ENCODE measurements around the gene MACO1.
A peak's percentile ranks its signal among the peaks of the same experiment; 100 is the strongest.

Gene MACO1

GRCh38 chr1:25484096-25484495, 53.4 kb downstream of the MACO1 start:
- no peak for ATAC-seq
- H3K4me1 Mint-ChIP-seq, result peaks cover 4% of the 10 kb centered on the region
- no peak overlapping the region for H3K4me3 Mint-ChIP-seq
- H3K9me3 Mint-ChIP-seq, result no peaks in the 10 kb centered on the region
- no peak for DNase-seq
- peaks cover 2% of the 10 kb centered on the region for H3K36me3 Mint-ChIP-seq (ENCODE audit: low read depth)
- H3K27me3 Mint-ChIP-seq, result no peaks in the 10 kb centered on the region
- no peak overlapping the region for H3K27ac Mint-ChIP-seq

GRCh38 chr1:25484533-25484932, 53.8 kb downstream of the MACO1 start:
- H3K36me3 Mint-ChIP-seq (ENCODE audit: low read depth), result peaks cover 4% of the 10 kb centered on the region
- H3K27ac Mint-ChIP-seq, result peak overlapping the region; percentile 15
- H3K27me3 Mint-ChIP-seq, result no peaks in the 10 kb centered on the region
- H3K4me1 Mint-ChIP-seq, result peaks cover 4% of the 10 kb centered on the region
- no peak overlapping the region for H3K4me3 Mint-ChIP-seq
- DNase-seq (no peak), ATAC-seq (no peak)
- H3K9me3 Mint-ChIP-seq, result no peaks in the 10 kb centered on the region

GRCh38 chr1:25485536-25486411, 55.1 kb downstream of the MACO1 start:
- DNase-seq, result no peak
- Mint-ChIP-seq H3K9me3 (no peaks in the 10 kb centered on the region), H3K4me3 (no peak overlapping the region), H3K36me3 (ENCODE audit: low read depth) (peaks cover 10% of the 10 kb centered on the region), H3K27me3 (no peaks in the 10 kb centered on the region), H3K27ac (no peak overlapping the region), H3K4me1 (peaks cover 4% of the 10 kb centered on the region)
- ATAC-seq, result no peak

GRCh38 chr1:25486602-25487001, 55.9 kb downstream of the MACO1 start:
- no peak overlapping the region for H3K27ac Mint-ChIP-seq
- no peak for ATAC-seq
- H3K36me3 Mint-ChIP-seq (ENCODE audit: low read depth), result peaks cover 14% of the 10 kb centered on the region
- DNase-seq, result no peak
- H3K9me3 Mint-ChIP-seq, result no peaks in the 10 kb centered on the region
- H3K4me3 Mint-ChIP-seq, result no peak overlapping the region
- peaks cover 4% of the 10 kb centered on the region for H3K4me1 Mint-ChIP-seq
- H3K27me3 Mint-ChIP-seq, result no peaks in the 10 kb centered on the region

- H3K27ac Mint-ChIP-seq, result no peak overlapping the region
- no peaks in the 10 kb centered on the region for H3K27me3 Mint-ChIP-seq
- no peak overlapping the region for H3K4me3 Mint-ChIP-seq
- no peak for ATAC-seq
- no peaks in the 10 kb centered on the region for H3K4me1 Mint-ChIP-seq
- DNase-seq, result peak; percentile 44
- H3K9me3 Mint-ChIP-seq, result no peaks in the 10 kb centered on the region
- H3K36me3 Mint-ChIP-seq (ENCODE audit: low read depth), result peaks cover 20% of the 10 kb centered on the region
Measured at GRCh38 chr1:25487628-25488027, 56.9 kb downstream of the MACO1 start.

- H3K36me3 Mint-ChIP-seq (ENCODE audit: low read depth), result peaks cover 30% of the 10 kb centered on the region
- H3K27me3 Mint-ChIP-seq, result no peaks in the 10 kb centered on the region
- no peaks in the 10 kb centered on the region for H3K4me1 Mint-ChIP-seq
- no peaks in the 10 kb centered on the region for H3K9me3 Mint-ChIP-seq
- no peak overlapping the region for H3K27ac Mint-ChIP-seq
- no peak for DNase-seq
- no peak overlapping the region for H3K4me3 Mint-ChIP-seq
- no peak for ATAC-seq
Measured at GRCh38 chr1:25492323-25492722, 61.6 kb downstream of the MACO1 start.

GRCh38 chr1:25494952-25495351, 64.3 kb downstream of the MACO1 start:
- Mint-ChIP-seq H3K27me3 (no peaks in the 10 kb centered on the region), H3K36me3 (ENCODE audit: low read depth) (peaks cover 23% of the 10 kb centered on the region), H3K27ac (no peak overlapping the region), H3K9me3 (no peaks in the 10 kb centered on the region), H3K4me1 (no peaks in the 10 kb centered on the region), H3K4me3 (no peak overlapping the region)
- DNase-seq (no peak), ATAC-seq (no peak)

- Mint-ChIP-seq H3K27me3 (no peaks in the 10 kb centered on the region), H3K27ac (no peak overlapping the region), H3K4me3 (no peak overlapping the region), H3K9me3 (no peaks in the 10 kb centered on the region), H3K4me1 (peaks cover 1% of the 10 kb centered on the region), H3K36me3 (ENCODE audit: low read depth) (peaks cover 3% of the 10 kb centered on the region)
- no peak for ATAC-seq
- DNase-seq, result no peak
Measured at GRCh38 chr1:25500694-25501093, 70.0 kb downstream of the MACO1 start.

- ATAC-seq (no peak), DNase-seq (peak; percentile 23)
- H3K4me1 Mint-ChIP-seq, result peaks cover 7% of the 10 kb centered on the region
- H3K4me3 Mint-ChIP-seq, result no peak overlapping the region
- peaks cover 3% of the 10 kb centered on the region for H3K36me3 Mint-ChIP-seq (ENCODE audit: low read depth)
- H3K9me3 Mint-ChIP-seq, result no peaks in the 10 kb centered on the region
- H3K27me3 Mint-ChIP-seq, result no peaks in the 10 kb centered on the region
- H3K27ac Mint-ChIP-seq, result no peak overlapping the region
Measured at GRCh38 chr1:25501235-25502058, 70.8 kb downstream of the MACO1 start.

GRCh38 chr1:25502957-25503356, 72.3 kb downstream of the MACO1 start:
- H3K27me3 Mint-ChIP-seq, result no peaks in the 10 kb centered on the region
- H3K9me3 Mint-ChIP-seq, result no peaks in the 10 kb centered on the region
- ATAC-seq, result no peak
- DNase-seq, result no peak
- H3K4me3 Mint-ChIP-seq, result no peak overlapping the region
- peaks cover 10% of the 10 kb centered on the region for H3K4me1 Mint-ChIP-seq
- H3K27ac Mint-ChIP-seq, result no peak overlapping the region
- peaks cover 3% of the 10 kb centered on the region for H3K36me3 Mint-ChIP-seq (ENCODE audit: low read depth)

GRCh38 chr1:25503551-25504426, 73.1 kb downstream of the MACO1 start:
- peak; percentile 62 for DNase-seq
- Mint-ChIP-seq H3K27ac (no peak overlapping the region), H3K36me3 (ENCODE audit: low read depth) (peaks cover 3% of the 10 kb centered on the region), H3K27me3 (no peaks in the 10 kb centered on the region), H3K4me3 (no peak overlapping the region), H3K4me1 (peaks cover 10% of the 10 kb centered on the region), H3K9me3 (no peaks in the 10 kb centered on the region)
- peak; percentile 84 for ATAC-seq

GRCh38 chr1:25504706-25505595, 74.3 kb downstream of the MACO1 start:
- H3K27ac Mint-ChIP-seq, result no peak overlapping the region
- DNase-seq (no peak), ATAC-seq (no peak)
- peaks cover 10% of the 10 kb centered on the region for H3K4me1 Mint-ChIP-seq
- no peak overlapping the region for H3K4me3 Mint-ChIP-seq
- peaks cover 3% of the 10 kb centered on the region for H3K36me3 Mint-ChIP-seq (ENCODE audit: low read depth)
- no peaks in the 10 kb centered on the region for H3K27me3 Mint-ChIP-seq
- no peaks in the 10 kb centered on the region for H3K9me3 Mint-ChIP-seq

- no peak overlapping the region for H3K4me3 Mint-ChIP-seq
- no peak for ATAC-seq
- peaks cover 10% of the 10 kb centered on the region for H3K4me1 Mint-ChIP-seq
- no peaks in the 10 kb centered on the region for H3K27me3 Mint-ChIP-seq
- no peaks in the 10 kb centered on the region for H3K9me3 Mint-ChIP-seq
- DNase-seq, result no peak
- H3K36me3 Mint-ChIP-seq (ENCODE audit: low read depth), result peaks cover 3% of the 10 kb centered on the region
- no peak overlapping the region for H3K27ac Mint-ChIP-seq
Measured at GRCh38 chr1:25505656-25506385, 75.1 kb downstream of the MACO1 start.

All from activated naive CD8-positive, alpha-beta T cell treated with anti-CD3 and anti-CD28 coated beads, Interleukin-2, amount 50 U/mL, for 24 hours (primary cell).